Left lung (tissue), 10 donors: ENCODE results near the gene GUCY2F. TPM values are rescaled to one million over a fixed set of nuclear protein-coding genes. Genes with fewer than 3 reads are reported as not detected.

Source experiments
- ATAC-seq: fragments of 200-7000 bp; cut with Tn5 transposase; one replicate; pipeline ENCODE4 v1.9.1; 2020; ENCODE audit warnings: moderate library complexity
- DNase-seq, 4 donors: peaks; one replicate each; pipeline ENCODE4 v3.0.0-alpha.2; 2013 to 2020
- H3K27ac ChIP-seq, 2 donors: fragments of 200-600 bp; sonication (generic) in 1 of 2; one replicate each; pipeline versions ENCODE4 v1.5.0 to v1.8.0; 2020 to 2021
- H3K27me3 ChIP-seq, 2 donors: fragments of 200-600 bp; sonication (generic) in 1 of 2; one replicate each; pipeline versions ENCODE4 v1.5.0 to v1.8.0; 2020 to 2021
- H3K36me3 ChIP-seq, 2 donors: fragments of 200-600 bp; sonication (generic) in 1 of 2; one replicate each; pipeline versions ENCODE4 v1.5.0 to v1.8.0; 2020 to 2021
- H3K4me1 ChIP-seq, 2 donors: fragments of 200-600 bp; one replicate each; pipeline ENCODE4 v1.8.0; 2021
- H3K4me3 ChIP-seq, 2 donors: fragments of 200-600 bp; sonication (generic) in 1 of 2; one replicate each; pipeline versions ENCODE4 v1.5.0 to v1.8.0; 2020 to 2021; ENCODE audit warnings: mild to moderate bottlenecking in 1 of 2
- H3K9me3 ChIP-seq, 2 donors: fragments of 200-600 bp; sonication (generic) in 1 of 2; one replicate each; pipeline versions ENCODE4 v1.5.0 to v1.8.0; 2020 to 2021
- CTCF ChIP-seq, 2 donors: fragments of 200-600 bp; sonication (generic) in 1 of 2; IDR thresholded peaks; one replicate each; pipeline versions ENCODE4 v1.5.0 to v1.8.0; 2021; ENCODE audit warnings: antibody characterized with exemption in 2 of 2
- intact Hi-C, 2 donors: fragments of 100-400 bp; cut with DNase I; formaldehyde crosslinking; loops; one replicate each; pipeline versions ENCODE4 v1.11.2 to v1.14.2; 2022
- polyA plus RNA-seq, 6 donors: library from polyadenylated mRNA; unstranded; fragments of 120-200 nt; gene quantifications; one replicate each; pipeline ENCODE4 v1.2.1, GENCODE V29; 2013; ENCODE audit not compliant: insufficient read length in 6 of 6
- total RNA-seq, 2 donors: library from RNA; stranded (reverse); fragmentation: NEBNext Ultra II Directional; extraction: Animal tissue kit (Norgen Biotek cat#: 25700); gene quantifications; one replicate each; pipeline ENCODE4 v1.2.1, GENCODE V29; 2021
- donor health status: DM: no; HTN: yes; CAD: no.
- donor health status: DM: no; HTN: no; CAD: no.

The GUCY2F gene
- total and polyA plus RNA-seq, 8 donors, result 0.03 to 0.10 TPM; not detected in 6

GRCh38 chrX:109360301-109360700 lies 121.6 kb downstream of the GUCY2F start:
- intact Hi-C loops, result no loop called here
- TF ChIP-seq CTCF (IDR thresholded peaks at IDR 0.05), result no peak
- DNase-seq, result no peak

GRCh38 chrX:109357706-109358105 lies 124.2 kb downstream of the GUCY2F start:
- Histone ChIP-seq H3K27me3 (no peaks in the 10 kb centered on the region), H3K4me1 (no peaks in the 10 kb centered on the region), H3K4me3 (no peak overlapping the region), H3K27ac (no peak overlapping the region), H3K36me3 (no peaks in the 10 kb centered on the region), H3K9me3 (no peaks in the 10 kb centered on the region)
- no peak for TF ChIP-seq CTCF (IDR thresholded peaks at IDR 0.05)
- intact Hi-C loops, result no loop called here
- DNase-seq (no peak), ATAC-seq (no peak)

More at GRCh38 chrX:109360301-109360700, 121.6 kb downstream of the GUCY2F start:
- no peaks in the 10 kb centered on the region for H3K4me1 ChIP-seq
- peak; percentile 63 for ATAC-seq
- no peaks in the 10 kb centered on the region for H3K36me3 ChIP-seq
- no peak overlapping the region for H3K4me3 ChIP-seq
- H3K9me3 ChIP-seq, result no peaks in the 10 kb centered on the region
- no peak overlapping the region for H3K27ac ChIP-seq
- H3K27me3 ChIP-seq, result no peaks in the 10 kb centered on the region

- Histone ChIP-seq H3K27ac (no peak overlapping the region), H3K27me3 (no peaks in the 10 kb centered on the region), H3K4me1 (no peaks in the 10 kb centered on the region), H3K4me3 (no peak overlapping the region), H3K36me3 (no peaks in the 10 kb centered on the region), H3K9me3 (no peaks in the 10 kb centered on the region)
- DNase-seq (no peak), ATAC-seq (no peak)
- intact Hi-C loops, result no loop called here
- TF ChIP-seq CTCF (IDR thresholded peaks at IDR 0.05), result no peak
Measured at GRCh38 chrX:109356684-109357083, 125.2 kb downstream of the GUCY2F start.

GRCh38 chrX:109352066-109352588 lies 129.8 kb downstream of the GUCY2F start:
- Histone ChIP-seq H3K27ac (no peak overlapping the region), H3K27me3 (no peaks in the 10 kb centered on the region), H3K4me3 (no peak overlapping the region), H3K36me3 (no peaks in the 10 kb centered on the region), H3K4me1 (no peaks in the 10 kb centered on the region), H3K9me3 (no peaks in the 10 kb centered on the region)
- intact Hi-C loops, result no loop called here
- ATAC-seq (peak; percentile 64), DNase-seq (no peak)
- no peak for TF ChIP-seq CTCF (IDR thresholded peaks at IDR 0.05)

- Histone ChIP-seq H3K4me1 (no peaks in the 10 kb centered on the region), H3K4me3 (no peak overlapping the region), H3K36me3 (no peaks in the 10 kb centered on the region), H3K27me3 (no peaks in the 10 kb centered on the region), H3K9me3 (no peaks in the 10 kb centered on the region), H3K27ac (no peak overlapping the region)
- DNase-seq, result peak in 1 of 4 donors; percentile 7
- no peak for ATAC-seq
- intact Hi-C loops, result no loop called here
- TF ChIP-seq CTCF (IDR thresholded peaks at IDR 0.05), result no peak
Measured at GRCh38 chrX:109351557-109351956, 130.3 kb downstream of the GUCY2F start.
